Colonic mucosa (tissue), 4 donors: ENCODE results near the gene PRDM10. TPM values are rescaled to one million over a fixed set of nuclear protein-coding genes. Genes with fewer than 3 reads are reported as not detected.
"Not testable (repeated sequence)": the region's sequence is repeated elsewhere in the genome, so short reads cannot be mapped to it uniquely, and the experiment has no call there.

Source experiments
- DNase-seq: peaks from one replicate; pipeline ENCODE4 v3.0.0-alpha.2; 2020
- H3K27ac ChIP-seq: fragments of 200-600 bp; one replicate; pipeline ENCODE4 v1.8.0; 2021
- H3K27me3 ChIP-seq: fragments of 200-600 bp; one replicate; pipeline ENCODE4 v1.8.0; 2021
- H3K36me3 ChIP-seq: fragments of 200-600 bp; one replicate; pipeline ENCODE4 v1.8.0; 2021
- H3K4me1 ChIP-seq: fragments of 200-600 bp; one replicate; pipeline ENCODE4 v1.8.0; 2021; ENCODE audit warnings: mild to moderate bottlenecking
- H3K4me3 ChIP-seq: fragments of 200-600 bp; one replicate; pipeline ENCODE4 v1.8.0; 2021
- H3K9ac ChIP-seq, 2 donors: one replicate each; pipeline ENCODE4 v1.7.0; 2013; ENCODE audit warnings: control low read depth in 2 of 2, low read depth in 2 of 2, low read length in 2 of 2
- H3K9me3 ChIP-seq: fragments of 200-600 bp; one replicate; pipeline ENCODE4 v1.8.0; 2021
- intact Hi-C: fragments of 100-400 bp; cut with DNase I; formaldehyde crosslinking; loops from one replicate; pipeline ENCODE4 v1.14.1; 2022
- total RNA-seq, 2 donors: library from RNA; stranded (reverse); fragmentation: NEBNext Ultra II Directional in 1 of 2; extraction: Animal tissue kit (Norgen Biotek cat#: 25700) in 1 of 2; gene quantifications; one replicate each; pipeline ENCODE4 v1.2.1, GENCODE V29; 2021
- TF ChIP-seq, protein P1 (sequence below): fragments of 200-600 bp; IDR thresholded peaks from one replicate; pipeline ENCODE4 v1.8.0; 2022; ENCODE audit warnings: antibody characterized with exemption, mild to moderate bottlenecking
- donor health status: healthy.
- donor health status: DM: no; HTN: no; CAD: no.
- donor health status: DM: no; HTN: no; CAD: no.

The PRDM10 gene
- total RNA-seq, 2 donors from 2014 or later: 11.0 to 18.3 TPM

GRCh38 chr11:129959687-129960086 lies 42.9 kb downstream of the PRDM10 start:
- Histone ChIP-seq H3K27ac (no peak overlapping the region), H3K9me3 (no peaks in the 10 kb centered on the region), H3K4me1 (no peaks in the 10 kb centered on the region), H3K27me3 (no peaks in the 10 kb centered on the region), H3K9ac (no peak overlapping the region), H3K36me3 (no peaks in the 10 kb centered on the region), H3K4me3 (no peak overlapping the region)
- intact Hi-C loops: no loop called here
- DNase-seq: no peak
- TF ChIP-seq, protein P1, sequence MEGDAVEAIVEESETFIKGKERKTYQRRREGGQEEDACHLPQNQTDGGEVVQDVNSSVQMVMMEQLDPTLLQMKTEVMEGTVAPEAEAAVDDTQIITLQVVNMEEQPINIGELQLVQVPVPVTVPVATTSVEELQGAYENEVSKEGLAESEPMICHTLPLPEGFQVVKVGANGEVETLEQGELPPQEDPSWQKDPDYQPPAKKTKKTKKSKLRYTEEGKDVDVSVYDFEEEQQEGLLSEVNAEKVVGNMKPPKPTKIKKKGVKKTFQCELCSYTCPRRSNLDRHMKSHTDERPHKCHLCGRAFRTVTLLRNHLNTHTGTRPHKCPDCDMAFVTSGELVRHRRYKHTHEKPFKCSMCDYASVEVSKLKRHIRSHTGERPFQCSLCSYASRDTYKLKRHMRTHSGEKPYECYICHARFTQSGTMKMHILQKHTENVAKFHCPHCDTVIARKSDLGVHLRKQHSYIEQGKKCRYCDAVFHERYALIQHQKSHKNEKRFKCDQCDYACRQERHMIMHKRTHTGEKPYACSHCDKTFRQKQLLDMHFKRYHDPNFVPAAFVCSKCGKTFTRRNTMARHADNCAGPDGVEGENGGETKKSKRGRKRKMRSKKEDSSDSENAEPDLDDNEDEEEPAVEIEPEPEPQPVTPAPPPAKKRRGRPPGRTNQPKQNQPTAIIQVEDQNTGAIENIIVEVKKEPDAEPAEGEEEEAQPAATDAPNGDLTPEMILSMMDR: no peak

DNA sequence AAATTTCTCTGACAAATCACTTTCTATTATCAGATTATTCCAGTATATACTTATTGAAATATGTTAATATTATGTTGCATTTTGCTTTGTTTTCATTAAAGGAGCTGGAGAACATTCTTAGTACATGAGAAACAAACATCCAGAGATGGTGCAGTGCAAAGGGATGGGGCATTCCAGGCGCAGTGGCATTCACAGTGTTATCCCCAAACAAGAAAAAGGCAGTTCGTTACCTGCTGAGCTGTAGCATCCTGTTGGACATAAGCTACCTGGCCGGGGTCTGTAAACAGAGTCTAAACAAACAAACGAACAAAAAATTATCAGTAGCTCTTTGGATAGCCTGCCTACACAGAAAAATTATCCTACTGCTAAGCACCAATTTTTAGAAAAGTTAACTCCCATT lies 47.4 kb downstream of the PRDM10 start:
- no peaks in the 10 kb centered on the region for H3K27me3 ChIP-seq
- TF ChIP-seq, protein P1: no peak

DNA sequence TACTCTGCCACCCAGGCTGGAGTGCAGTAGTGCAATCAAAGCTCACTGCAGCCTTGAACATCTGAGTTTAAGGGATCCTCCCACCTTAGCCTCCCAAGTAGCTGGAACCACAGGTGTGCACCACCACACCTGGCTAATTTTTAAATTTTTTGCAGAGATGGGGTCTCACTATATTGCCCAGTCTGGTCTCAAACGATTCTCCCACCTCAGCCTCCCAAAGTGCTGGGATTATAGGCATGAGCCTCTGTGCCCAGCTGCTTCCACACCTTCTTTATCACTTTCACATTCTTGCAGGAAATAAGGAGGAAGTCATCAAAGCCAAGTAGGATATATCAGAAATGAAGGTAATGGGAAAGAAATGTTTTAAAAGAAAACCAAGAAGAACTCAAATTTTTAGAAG lies 47.9 kb downstream of the PRDM10 start:
- intact Hi-C loops, H3K27me3 ChIP-seq, H3K9me3 ChIP-seq, H3K9ac ChIP-seq, H3K4me1 ChIP-seq, H3K27ac ChIP-seq, H3K4me3 ChIP-seq, DNase-seq, H3K36me3 ChIP-seq: not testable (repeated sequence)

More for the DNA sequence above, 47.4 kb downstream of the PRDM10 start:
- Histone ChIP-seq H3K36me3 (no peaks in the 10 kb centered on the region), H3K4me3 (no peak overlapping the region), H3K9ac (no peak overlapping the region), H3K9me3 (no peaks in the 10 kb centered on the region), H3K27ac (no peak overlapping the region), H3K4me1 (no peaks in the 10 kb centered on the region)
- intact Hi-C loops: no loop called here
- DNase-seq: no peak

DNA sequence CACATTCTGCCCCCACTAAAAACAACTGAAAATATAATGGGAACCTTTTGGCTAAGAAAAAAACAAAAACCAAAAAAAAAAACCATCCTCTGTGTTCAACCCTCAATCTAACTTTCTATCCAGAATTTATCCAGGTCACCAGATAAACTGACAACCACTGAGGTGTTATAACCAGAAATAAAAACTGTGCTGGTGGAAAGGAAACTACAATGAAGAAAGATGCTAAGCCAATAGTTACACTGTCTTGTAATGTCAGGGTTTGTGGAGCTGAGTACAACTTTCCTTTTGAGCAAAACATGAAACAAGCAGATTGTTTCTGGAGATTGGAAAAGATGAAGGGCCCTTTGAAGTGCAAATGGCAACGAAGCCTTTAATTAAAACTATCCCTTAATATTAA lies 50.8 kb downstream of the PRDM10 start:
- H3K4me3 ChIP-seq: no peak overlapping the region
- no peaks in the 10 kb centered on the region for H3K9me3 ChIP-seq
- H3K9ac ChIP-seq: no peak overlapping the region
- no peaks in the 10 kb centered on the region for H3K36me3 ChIP-seq
- H3K4me1 ChIP-seq: no peaks in the 10 kb centered on the region
- TF ChIP-seq, protein P1: no peak
- DNase-seq: no peak
- intact Hi-C loops: no loop called here
- H3K27me3 ChIP-seq: no peaks in the 10 kb centered on the region
- no peak overlapping the region for H3K27ac ChIP-seq

- Histone ChIP-seq H3K27ac (no peak overlapping the region), H3K4me3 (no peak overlapping the region), H3K9me3 (no peaks in the 10 kb centered on the region), H3K27me3 (no peaks in the 10 kb centered on the region), H3K9ac (no peak overlapping the region), H3K4me1 (no peaks in the 10 kb centered on the region), H3K36me3 (no peaks in the 10 kb centered on the region)
- DNase-seq: no peak
- intact Hi-C loops: no loop called here
- TF ChIP-seq, protein P1: no peak
Measured at GRCh38 chr11:129951201-129951865, 51.3 kb downstream of the PRDM10 start.
